ENCODE data around the gene ARMH4. TPM values are rescaled to one million over a fixed set of nuclear protein-coding genes. Genes with fewer than 3 reads are reported as not detected.
A peak's percentile ranks its signal among the peaks of the same experiment; 100 is the strongest.

ARMH4 gene, protein sequence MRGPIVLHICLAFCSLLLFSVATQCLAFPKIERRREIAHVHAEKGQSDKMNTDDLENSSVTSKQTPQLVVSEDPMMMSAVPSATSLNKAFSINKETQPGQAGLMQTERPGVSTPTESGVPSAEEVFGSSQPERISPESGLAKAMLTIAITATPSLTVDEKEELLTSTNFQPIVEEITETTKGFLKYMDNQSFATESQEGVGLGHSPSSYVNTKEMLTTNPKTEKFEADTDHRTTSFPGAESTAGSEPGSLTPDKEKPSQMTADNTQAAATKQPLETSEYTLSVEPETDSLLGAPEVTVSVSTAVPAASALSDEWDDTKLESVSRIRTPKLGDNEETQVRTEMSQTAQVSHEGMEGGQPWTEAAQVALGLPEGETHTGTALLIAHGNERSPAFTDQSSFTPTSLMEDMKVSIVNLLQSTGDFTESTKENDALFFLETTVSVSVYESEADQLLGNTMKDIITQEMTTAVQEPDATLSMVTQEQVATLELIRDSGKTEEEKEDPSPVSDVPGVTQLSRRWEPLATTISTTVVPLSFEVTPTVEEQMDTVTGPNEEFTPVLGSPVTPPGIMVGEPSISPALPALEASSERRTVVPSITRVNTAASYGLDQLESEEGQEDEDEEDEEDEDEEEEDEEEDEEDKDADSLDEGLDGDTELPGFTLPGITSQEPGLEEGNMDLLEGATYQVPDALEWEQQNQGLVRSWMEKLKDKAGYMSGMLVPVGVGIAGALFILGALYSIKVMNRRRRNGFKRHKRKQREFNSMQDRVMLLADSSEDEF
- total RNA-seq (1 to 10 TPM; 1.2 to 6.6 (median 3.7) TPM), polyA plus RNA-seq (under 1 TPM in 2 of 3 donors, not detected in 1; 0.60 to 0.98 TPM)

DNA sequence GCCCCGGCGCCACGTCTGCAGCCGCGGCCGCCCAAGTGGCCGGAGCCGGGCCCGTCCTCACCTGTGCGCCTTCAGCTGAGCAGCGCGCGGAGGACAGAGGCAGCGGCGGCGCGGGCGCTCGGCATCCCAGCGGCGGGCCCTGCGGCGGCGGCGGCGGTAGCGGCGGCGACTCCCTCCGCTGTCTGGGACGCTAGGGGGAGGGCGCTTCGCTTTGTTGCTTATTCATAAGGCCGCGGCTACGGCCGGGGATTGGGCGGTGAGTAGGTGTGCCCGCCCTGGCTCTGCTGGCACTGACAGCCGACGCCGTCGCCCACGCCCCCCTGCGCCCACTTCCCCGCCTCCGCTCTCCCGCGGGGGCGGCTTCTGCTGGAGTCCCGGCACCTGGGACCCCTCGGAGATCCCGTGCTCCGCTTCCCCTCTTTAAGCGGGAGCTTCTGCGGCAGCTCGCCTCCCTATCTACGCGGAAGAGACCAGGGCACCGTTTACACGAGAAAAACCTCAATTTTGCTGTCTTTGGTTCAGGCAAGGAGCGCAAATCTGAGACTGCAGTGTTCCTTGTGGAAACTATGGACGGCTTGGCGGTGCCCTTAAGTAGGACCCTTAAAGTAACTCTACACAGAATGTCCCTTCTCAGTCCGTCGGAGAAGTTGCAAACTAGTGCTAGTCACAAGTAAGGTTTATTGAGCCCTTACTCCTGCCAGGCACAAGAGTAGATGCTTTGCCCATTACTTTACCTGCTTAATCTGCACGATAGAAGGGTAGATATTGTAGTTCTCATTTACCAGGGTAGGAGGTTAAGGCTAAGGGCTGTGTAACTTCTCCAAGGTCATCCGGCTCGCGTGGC is at the start of gene ARMH4:
Gene ARMH4 (minus strand): TSS at position 200 of the 844 bp plus-strand sequence. CDS start 12,855 bp downstream, outside the sequence.
- DNase-seq, result peak; percentile 88
- WGBS, 2 donors, result 1% methylated on average over 70 of the region's 70 CpGs

DNA sequence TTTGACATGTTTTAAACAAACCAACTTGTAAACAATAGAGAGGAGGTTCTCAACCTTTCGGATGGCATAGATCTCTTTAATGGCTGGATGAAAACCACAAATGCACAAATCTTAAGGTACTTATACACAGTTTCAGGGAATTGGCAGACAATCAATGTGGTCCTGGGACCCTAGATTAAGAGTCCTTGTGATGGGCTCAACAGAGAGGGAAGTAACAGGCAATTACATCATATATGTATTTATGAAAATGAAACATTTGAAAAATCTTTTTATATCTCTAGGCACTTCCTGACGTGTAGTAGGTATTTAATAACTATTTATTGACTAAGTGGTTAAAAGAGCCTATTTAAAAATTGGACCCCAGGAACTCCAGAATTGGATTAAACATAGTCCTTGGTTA is 48.8 kb upstream of the ARMH4 start:
- H3K4me3 ChIP-seq, result peak overlapping the region; percentile 93 to 97 (median 94)
- no peaks in the 10 kb centered on the region for H3K27me3 ChIP-seq
- intact Hi-C loops (cut with DNase I), result loop anchor here (2.0 kb wide), 1 partner anchor 38 kb away; no protein-coding TSS in a partner anchor
- 1% methylated on average over 2 of the region's 2 CpGs for WGBS, 2 donors
- H3K36me3 ChIP-seq, result peaks cover 0 to 28% (median 4%) of the 10 kb centered on the region in 4 donors
- H3K9me3 ChIP-seq, result no peaks in the 10 kb centered on the region
- no peak for DNase-seq
- H3K4me1 ChIP-seq, result peaks cover 0 to 23% (median 16%) of the 10 kb centered on the region in 4 donors
- TF ChIP-seq, protein P1, sequence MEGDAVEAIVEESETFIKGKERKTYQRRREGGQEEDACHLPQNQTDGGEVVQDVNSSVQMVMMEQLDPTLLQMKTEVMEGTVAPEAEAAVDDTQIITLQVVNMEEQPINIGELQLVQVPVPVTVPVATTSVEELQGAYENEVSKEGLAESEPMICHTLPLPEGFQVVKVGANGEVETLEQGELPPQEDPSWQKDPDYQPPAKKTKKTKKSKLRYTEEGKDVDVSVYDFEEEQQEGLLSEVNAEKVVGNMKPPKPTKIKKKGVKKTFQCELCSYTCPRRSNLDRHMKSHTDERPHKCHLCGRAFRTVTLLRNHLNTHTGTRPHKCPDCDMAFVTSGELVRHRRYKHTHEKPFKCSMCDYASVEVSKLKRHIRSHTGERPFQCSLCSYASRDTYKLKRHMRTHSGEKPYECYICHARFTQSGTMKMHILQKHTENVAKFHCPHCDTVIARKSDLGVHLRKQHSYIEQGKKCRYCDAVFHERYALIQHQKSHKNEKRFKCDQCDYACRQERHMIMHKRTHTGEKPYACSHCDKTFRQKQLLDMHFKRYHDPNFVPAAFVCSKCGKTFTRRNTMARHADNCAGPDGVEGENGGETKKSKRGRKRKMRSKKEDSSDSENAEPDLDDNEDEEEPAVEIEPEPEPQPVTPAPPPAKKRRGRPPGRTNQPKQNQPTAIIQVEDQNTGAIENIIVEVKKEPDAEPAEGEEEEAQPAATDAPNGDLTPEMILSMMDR (IDR thresholded peaks at IDR 0.05), result no peak
- TF ChIP-seq EP300 (IDR thresholded peaks at IDR 0.05), result no peak
- TF ChIP-seq POLR2A (IDR thresholded peaks at IDR 0.05), result no peak
- TF ChIP-seq POLR2AphosphoS5 (IDR thresholded peaks at IDR 0.05), result no peak
- H3K27ac ChIP-seq, result peak overlapping the region; percentile 89 to 97 (median 96)

More for the DNA sequence above, at the start of gene ARMH4:
- no peak for TF ChIP-seq POLR2A (IDR thresholded peaks at IDR 0.05)
- TF ChIP-seq POLR2AphosphoS5 (IDR thresholded peaks at IDR 0.05), result peak; percentile 39 to 90 (median 52)
- no peak for TF ChIP-seq EP300 (IDR thresholded peaks at IDR 0.05)
- TF ChIP-seq, protein P1 (IDR thresholded peaks at IDR 0.05), result peak in 1 of 4 experiments; percentile 15
- peaks cover 0 to 21% (median 13%) of the 10 kb centered on the region in 4 donors for H3K4me1 ChIP-seq
- peak within 1 kb of the TSS; percentile 55 to 86 (median 68) for H3K4me3 ChIP-seq
- peak within 1 kb of the TSS; percentile 64 to 74 (median 68) for H3K27ac ChIP-seq
- no peaks in the 10 kb centered on the region for H3K36me3 ChIP-seq
- intact Hi-C loops (cut with DNase I), result loop anchor here (5.0 kb wide), 1 partner anchor 35 kb away; no protein-coding TSS in a partner anchor
- H3K9me3 ChIP-seq, result no peaks in the 10 kb centered on the region
- H3K27me3 ChIP-seq, result no peaks in the 10 kb centered on the region

DNA sequence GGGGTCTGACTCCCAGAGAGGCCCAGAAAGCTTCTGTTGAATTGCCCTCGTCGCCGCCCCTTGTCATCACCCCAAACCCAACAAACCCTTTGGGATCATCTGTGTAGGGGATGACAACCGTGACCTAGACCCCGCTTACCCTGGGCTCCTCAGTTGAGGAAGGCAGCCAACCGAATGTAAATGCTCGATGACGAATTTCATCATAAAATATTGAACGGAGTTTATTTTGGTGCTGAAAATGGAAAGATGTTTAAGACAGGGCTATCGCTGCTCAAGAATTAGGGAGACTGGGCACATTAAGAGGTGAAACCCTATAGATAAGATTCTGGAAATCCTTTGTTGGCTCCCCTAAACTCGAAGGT is 48.4 kb upstream of the ARMH4 start:
- TF ChIP-seq POLR2AphosphoS5 (IDR thresholded peaks at IDR 0.05) (no peak), POLR2A (IDR thresholded peaks at IDR 0.05) (no peak), EP300 (IDR thresholded peaks at IDR 0.05) (no peak)
- TF ChIP-seq, protein P1 (IDR thresholded peaks at IDR 0.05), result no peak

More for the DNA sequence above, 48.4 kb upstream of the ARMH4 start:
- DNase-seq, result no peak
- Histone ChIP-seq H3K27me3 (no peaks in the 10 kb centered on the region), H3K27ac (peak overlapping the region; percentile 89 to 97 (median 96)), H3K4me3 (peak overlapping the region; percentile 93 to 97 (median 94)), H3K9me3 (no peaks in the 10 kb centered on the region), H3K36me3 (peaks cover 0 to 26% (median 4%) of the 10 kb centered on the region in 4 donors), H3K4me1 (peaks cover 0 to 23% (median 16%) of the 10 kb centered on the region in 4 donors)
- 0% methylated on average over 11 of the region's 11 CpGs for WGBS, 2 donors
- intact Hi-C loops (cut with DNase I), result loop anchor here (2.0 kb wide), 1 partner anchor 38 kb away; no protein-coding TSS in a partner anchor

All from sigmoid colon (tissue), 7 donors.